MCF 10A (cell line): Measurements from ENCODE around the gene DUSP15. TPM values are rescaled to one million over a fixed set of nuclear protein-coding genes. Genes with fewer than 3 reads are reported as not detected.
A peak's percentile ranks its signal among the peaks of the same experiment; 100 is the strongest.

Experiments
- BruUV-seq: library from RNA; stranded (reverse); fragments of 400-500 nt; replicated peaks from 2 replicates; lab custom pipeline; 2021; lab: Mats Ljungman, UMichigan
- CTCF ChIA-PET: fragments of 300-600 bp; sonication (Branson Sonifier 250); formaldehyde crosslinking; extraction: SDS; loops from one replicate; lab custom pipeline; 2021; ENCODE audit warnings: antibody characterized with exemption, inconsistent platforms; lab: Yijun Ruan, JAX
- POLR2A ChIA-PET: fragments of 300-600, 350-650 bp; sonication (Branson Sonifier 250); formaldehyde crosslinking; extraction: SDS; loops from one replicate; lab custom pipeline; 2020; ENCODE audit warnings: antibody characterized with exemption, inconsistent platforms; lab: Yijun Ruan, JAX
- DNase-seq: peaks from one replicate; pipeline ENCODE4 v3.0.0-alpha.2; 2018; ENCODE audit not compliant: unreplicated experiment
- H3K27ac Mint-ChIP-seq: one replicate; pipeline ENCODE4 v1.8.0; 2022; ENCODE audit warnings: mild to moderate bottlenecking, low read depth, mixed read lengths; ENCODE audit not compliant: unreplicated experiment
- H3K27me3 Mint-ChIP-seq: one replicate; pipeline ENCODE4 v1.8.0; 2022; ENCODE audit warnings: mixed read lengths; ENCODE audit not compliant: insufficient read depth, unreplicated experiment
- H3K36me3 Mint-ChIP-seq: one replicate; pipeline ENCODE4 v1.8.0; 2022; ENCODE audit warnings: mild to moderate bottlenecking, moderate library complexity, mixed read lengths; ENCODE audit not compliant: insufficient read depth, unreplicated experiment
- H3K4me1 Mint-ChIP-seq: one replicate; pipeline ENCODE4 v1.8.0; 2022; ENCODE audit warnings: mixed read lengths; ENCODE audit not compliant: insufficient read depth, unreplicated experiment
- H3K4me3 Mint-ChIP-seq: one replicate; pipeline ENCODE4 v1.8.0; 2022; ENCODE audit warnings: mild to moderate bottlenecking, moderate library complexity, mixed read lengths; ENCODE audit not compliant: unreplicated experiment
- H3K9me3 Mint-ChIP-seq: one replicate; pipeline ENCODE4 v1.8.0; 2022; ENCODE audit warnings: mixed read lengths; ENCODE audit not compliant: unreplicated experiment
- intact Hi-C: fragments of 100-400 bp; cut with micrococcal nuclease; formaldehyde crosslinking; loops from 2 replicates; pipeline ENCODE4 v1.14.1; 2022
- total RNA-seq: library from RNA; stranded (reverse); gene quantifications from 2 replicates; pipeline ENCODE4 v1.2.3, GENCODE V29; 2022
- TF ChIP-seq, protein P1 (sequence below): fragments of 200-600 bp; IDR thresholded peaks from one replicate; pipeline ENCODE4 v1.8.0; 2022; ENCODE audit warnings: antibody characterized with exemption, mild to moderate bottlenecking; ENCODE audit not compliant: unreplicated experiment

The DUSP15 gene
- total RNA-seq, 1 experiment from 2014 or later = not detected

DNA sequence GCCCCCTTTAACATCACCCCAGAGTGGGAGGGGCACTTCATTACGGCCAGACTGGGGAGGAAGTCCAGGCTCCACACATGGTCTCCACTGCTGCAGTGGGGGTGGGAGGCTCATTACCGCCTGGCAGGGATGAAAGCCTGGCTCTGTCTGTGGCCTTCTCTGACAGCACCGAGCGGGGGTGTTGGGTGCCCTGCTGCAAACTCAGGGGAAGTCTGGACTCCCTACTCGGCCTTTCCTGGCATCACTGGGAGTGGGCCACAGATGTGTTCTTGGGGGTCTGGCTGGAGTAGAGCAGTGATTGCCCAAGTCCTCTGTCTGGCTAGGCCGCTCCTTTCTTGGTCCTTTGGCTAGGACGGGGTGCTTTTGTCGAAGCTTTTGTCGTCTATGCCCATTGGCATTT is 27.2 kb upstream of the DUSP15 start:
- TF ChIP-seq, protein P1, sequence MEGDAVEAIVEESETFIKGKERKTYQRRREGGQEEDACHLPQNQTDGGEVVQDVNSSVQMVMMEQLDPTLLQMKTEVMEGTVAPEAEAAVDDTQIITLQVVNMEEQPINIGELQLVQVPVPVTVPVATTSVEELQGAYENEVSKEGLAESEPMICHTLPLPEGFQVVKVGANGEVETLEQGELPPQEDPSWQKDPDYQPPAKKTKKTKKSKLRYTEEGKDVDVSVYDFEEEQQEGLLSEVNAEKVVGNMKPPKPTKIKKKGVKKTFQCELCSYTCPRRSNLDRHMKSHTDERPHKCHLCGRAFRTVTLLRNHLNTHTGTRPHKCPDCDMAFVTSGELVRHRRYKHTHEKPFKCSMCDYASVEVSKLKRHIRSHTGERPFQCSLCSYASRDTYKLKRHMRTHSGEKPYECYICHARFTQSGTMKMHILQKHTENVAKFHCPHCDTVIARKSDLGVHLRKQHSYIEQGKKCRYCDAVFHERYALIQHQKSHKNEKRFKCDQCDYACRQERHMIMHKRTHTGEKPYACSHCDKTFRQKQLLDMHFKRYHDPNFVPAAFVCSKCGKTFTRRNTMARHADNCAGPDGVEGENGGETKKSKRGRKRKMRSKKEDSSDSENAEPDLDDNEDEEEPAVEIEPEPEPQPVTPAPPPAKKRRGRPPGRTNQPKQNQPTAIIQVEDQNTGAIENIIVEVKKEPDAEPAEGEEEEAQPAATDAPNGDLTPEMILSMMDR = no peak
- intact Hi-C loops = no loop called here
- Mint-ChIP-seq H3K4me1 (peaks cover 5% of the 10 kb centered on the region), H3K36me3 (no peaks in the 10 kb centered on the region), H3K27ac (no peak overlapping the region), H3K27me3 (peaks cover 17% of the 10 kb centered on the region), H3K4me3 (no peak overlapping the region), H3K9me3 (no peaks in the 10 kb centered on the region)
- CTCF ChIA-PET = interaction anchor here (0.7 to 1.1 kb wide), 3 partner anchors 44 to 52 kb away, joined by 3 read pairs; no protein-coding TSS in a partner anchor
- BruUV-seq = no TSS peak
- POLR2A ChIA-PET = no interaction called here
- no peak for DNase-seq

DNA sequence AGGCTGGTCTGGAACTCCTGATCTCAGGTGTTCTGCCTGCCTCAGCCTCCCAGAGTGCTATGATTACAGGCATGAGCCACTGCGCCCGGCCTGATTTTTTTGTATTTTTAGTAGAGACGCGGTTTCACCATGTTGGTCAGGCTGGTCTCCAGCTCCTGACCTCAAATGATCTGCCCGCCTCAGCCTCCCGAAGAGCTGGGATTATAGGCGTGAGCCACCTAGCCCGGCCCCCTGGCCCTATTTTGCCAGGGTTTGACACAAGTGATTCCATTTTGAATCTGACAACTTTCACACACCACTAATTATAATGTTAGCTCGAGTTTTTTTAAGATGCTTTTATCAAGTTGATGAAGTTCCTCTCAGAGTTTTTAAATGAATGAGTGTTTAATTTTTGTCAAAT is 25.7 kb upstream of the DUSP15 start:
- ChIA-PET POLR2A (interaction anchor here (1.0 kb wide), 1 partner anchor 57 kb away, joined by 3 read pairs; no protein-coding TSS in a partner anchor), CTCF (interaction anchor here (0.5 to 1.1 kb wide), 5 partner anchors 10 to 282 kb away, joined by 3 to 6 read pairs (median 4); partner anchors contain the start of gene PDRG1)
- H3K27ac Mint-ChIP-seq = no peak overlapping the region
- DNase-seq = no peak
- H3K4me3 Mint-ChIP-seq = no peak overlapping the region
- no TSS peak for BruUV-seq
- H3K36me3 Mint-ChIP-seq = no peaks in the 10 kb centered on the region
- H3K9me3 Mint-ChIP-seq = no peaks in the 10 kb centered on the region
- H3K27me3 Mint-ChIP-seq = peaks cover 23% of the 10 kb centered on the region
- TF ChIP-seq, protein P1 = no peak
- intact Hi-C loops = no loop called here
- H3K4me1 Mint-ChIP-seq = peaks cover 5% of the 10 kb centered on the region

DNA sequence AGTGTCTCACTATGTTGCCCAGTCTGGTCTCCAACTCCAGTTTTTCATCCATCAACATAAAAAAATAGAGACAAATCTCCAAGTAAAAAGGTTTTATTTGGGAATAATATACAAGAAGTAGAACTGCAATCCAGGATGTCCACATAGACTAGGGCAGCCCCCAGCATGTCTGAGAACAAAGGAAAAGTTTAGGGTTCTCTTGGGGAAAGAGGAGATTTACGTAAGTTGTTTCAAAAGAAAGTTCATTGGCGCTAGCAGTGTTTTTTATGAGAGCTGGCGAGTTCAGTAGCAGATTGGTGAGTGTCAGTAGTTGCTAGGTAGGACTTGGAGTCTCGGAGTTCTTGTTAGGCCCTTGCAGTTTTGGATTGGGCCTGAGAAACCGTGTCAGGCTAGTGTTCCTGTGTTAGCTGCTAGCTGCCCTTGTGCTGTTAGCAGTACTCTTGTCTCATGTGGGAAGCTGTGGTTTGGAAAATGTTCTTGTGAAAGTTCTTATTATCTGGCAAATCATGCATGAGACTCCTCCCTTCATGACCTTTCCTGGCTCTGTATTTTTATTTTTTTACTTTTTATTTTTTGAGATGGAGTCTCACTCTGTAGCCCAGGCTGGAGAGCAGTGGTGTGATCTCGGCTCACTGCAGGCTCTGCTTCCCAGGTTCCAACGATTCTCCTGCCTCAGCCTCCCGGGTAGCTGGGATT is 24.8 kb upstream of the DUSP15 start:
- Mint-ChIP-seq H3K27ac (no peak overlapping the region), H3K4me1 (peaks cover 5% of the 10 kb centered on the region), H3K4me3 (no peak overlapping the region), H3K27me3 (peaks cover 29% of the 10 kb centered on the region), H3K9me3 (no peaks in the 10 kb centered on the region), H3K36me3 (no peaks in the 10 kb centered on the region)
- POLR2A ChIA-PET = interaction anchor here (0.6 to 1.2 kb wide), 4 partner anchors 12 to 286 kb away, joined by 3 to 4 read pairs (median 3); no protein-coding TSS in a partner anchor
- no TSS peak for BruUV-seq
- TF ChIP-seq, protein P1 = no peak
- intact Hi-C loops = no loop called here
- DNase-seq = peak; percentile 43
- CTCF ChIA-PET = interaction anchor here (0.5 to 2.0 kb wide), 5 partner anchors 23 to 137 kb away, joined by 3 to 5 read pairs (median 3); no protein-coding TSS in a partner anchor

DNA sequence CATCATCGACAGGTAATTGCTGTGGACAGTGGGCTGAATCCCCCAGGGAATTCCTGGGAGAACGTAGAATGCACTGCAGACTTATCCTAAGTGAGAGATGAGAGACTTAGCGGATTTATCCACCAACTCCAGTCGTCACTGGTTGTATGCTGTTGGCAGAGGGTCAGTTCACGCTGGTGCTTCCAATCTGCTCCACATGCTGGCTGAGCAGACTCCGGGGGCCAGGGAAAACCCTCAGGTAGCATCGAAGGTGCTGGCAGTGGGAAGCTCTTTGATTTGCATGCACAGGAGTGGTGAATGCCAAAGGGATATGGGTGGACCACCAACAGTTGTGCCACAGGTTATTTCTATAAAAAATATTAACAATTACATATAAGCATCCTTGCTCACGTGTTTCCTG is 20.3 kb upstream of the DUSP15 start:
- no peak overlapping the region for H3K27ac Mint-ChIP-seq
- peaks cover 66% of the 10 kb centered on the region for H3K27me3 Mint-ChIP-seq
- no peaks in the 10 kb centered on the region for H3K9me3 Mint-ChIP-seq
- TF ChIP-seq, protein P1 = no peak
- no peak for DNase-seq
- no peaks in the 10 kb centered on the region for H3K36me3 Mint-ChIP-seq
- H3K4me3 Mint-ChIP-seq = no peak overlapping the region
- intact Hi-C loops = no loop called here
- no TSS peak for BruUV-seq
- ChIA-PET POLR2A (no interaction called here), CTCF (interaction anchor here (0.6 to 1.8 kb wide), 3 partner anchors 44 to 1384 kb away, joined by 3 to 7 read pairs (median 3); partner anchors contain the start of gene PDRG1)
- H3K4me1 Mint-ChIP-seq = peaks cover 5% of the 10 kb centered on the region
